Esophagus squamous epithelium (tissue), 5 donors: ENCODE data around the gene RALGAPB. TPM values are rescaled to one million over a fixed set of nuclear protein-coding genes. Genes with fewer than 3 reads are reported as not detected.
"Not testable (repeated sequence)": the region's sequence is repeated elsewhere in the genome, so short reads cannot be mapped to it uniquely, and the experiment has no call there.

ENCODE experiments used
- DNase-seq: peaks from one replicate; lab custom pipeline; 2025; lab: John Stamatoyannopoulos, UW
- H3K27ac ChIP-seq, 4 donors: fragments of 200-600 bp; sonication (generic); one replicate each; pipeline ENCODE4 v1.5.1; 2016 to 2019; ENCODE audit warnings: mild to moderate bottlenecking in 1 of 4
- H3K27me3 ChIP-seq, 4 donors: fragments of 200-600 bp; sonication (generic); 1 replicate in 3 of 4; 2 replicates in 1 of 4; pipeline versions ENCODE4 v1.5.1 to v1.6.0; 2017 to 2021; ENCODE audit warnings: antibody characterized with exemption in 1 of 4
- H3K36me3 ChIP-seq, 3 donors: fragments of 200-600 bp; sonication (generic); one replicate each; pipeline ENCODE4 v1.5.1; 2016 to 2019
- H3K4me1 ChIP-seq, 3 donors: fragments of 200-600 bp; sonication (generic); one replicate each; pipeline ENCODE4 v1.5.1; 2017 to 2019
- H3K4me3 ChIP-seq, 4 donors: fragments of 200-600 bp; sonication (generic); 1 replicate in 3 of 4; 2 replicates in 1 of 4; pipeline ENCODE4 v1.5.1; 2016 to 2019; ENCODE audit warnings: mild to moderate bottlenecking in 2 of 4, moderate library complexity in 1 of 4
- H3K9me3 ChIP-seq, 3 donors: fragments of 200-600 bp; sonication (generic); one replicate each; pipeline ENCODE4 v1.5.1; 2016 to 2019
- CTCF ChIP-seq, 6 experiments: fragments of 450-650 bp in 4 of 6; fragments of 200-600 bp in 2 of 6; sonication (generic) in 2 of 6; IDR thresholded peaks; one replicate each; pipeline ENCODE4 v1.5.1; 2016 to 2019; ENCODE audit warnings: antibody characterized with exemption in 6 of 6, mild to moderate bottlenecking in 4 of 6, moderate library complexity in 4 of 6
- POLR2A ChIP-seq, 4 donors: fragments of 450-650 bp; IDR thresholded peaks; one replicate each; pipeline ENCODE4 v1.6.1; 2017; ENCODE audit warnings: antibody characterized with exemption in 4 of 4, mild to moderate bottlenecking in 4 of 4, moderate library complexity in 3 of 4
- WGBS, 2 donors: methylation state at CpG; one replicate each; pipeline ENCODE4 v1.1.5; 2018; 5-methylcytosine and 5-hydroxymethylcytosine counted together
- intact Hi-C: fragments of 100-400 bp; cut with DNase I; formaldehyde crosslinking; loops from one replicate; pipeline ENCODE4 v1.15.0; 2022
- total RNA-seq, 4 donors: library from RNA; depleted of rRNA; stranded (reverse); fragments of >200 nt; gene quantifications; one replicate each; pipeline ENCODE4 v1.1.0, GENCODE V29; 2016
- donor health status: DM: yes; HTN: yes; CAD: no.

The RALGAPB gene
- total RNA-seq, 4 donors from 2014 or later = 17.4 to 38.5 (median 26.9) TPM

DNA sequence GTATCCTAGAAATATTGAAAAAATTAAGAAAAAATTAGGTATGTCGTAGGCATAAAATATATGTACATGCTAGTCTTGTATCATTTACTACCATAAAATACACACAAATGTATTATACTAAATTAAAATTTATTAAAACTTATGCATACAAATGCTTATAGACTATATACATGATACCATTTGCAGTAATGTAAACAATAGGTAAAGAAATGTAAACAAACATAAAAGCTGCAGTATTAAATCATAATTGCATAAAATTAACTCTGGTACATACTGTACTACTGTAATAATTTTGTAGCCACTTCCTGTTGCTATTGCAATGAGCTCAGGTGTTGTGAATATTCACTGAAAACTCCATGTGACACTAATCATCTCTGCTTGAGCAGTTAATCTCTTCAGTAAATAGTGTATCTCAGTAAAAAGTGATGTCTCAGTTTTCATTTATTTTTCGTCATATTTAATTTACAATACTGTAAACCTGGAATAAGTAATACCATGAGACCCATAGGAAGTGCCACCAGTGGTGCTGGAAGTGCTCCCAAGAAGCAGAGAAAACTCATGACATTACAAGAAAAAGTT, 29.3 kb downstream of the RALGAPB start:
- Histone ChIP-seq H3K4me1 (no peaks in the 10 kb centered on the region), H3K27ac (no peak overlapping the region), H3K9me3 (no peaks in the 10 kb centered on the region), H3K36me3 (peaks cover 5 to 84% (median 14%) of the 10 kb centered on the region in 3 donors), H3K4me3 (no peak overlapping the region), H3K27me3 (no peaks in the 10 kb centered on the region)
- 85 to 93% methylated on average over 2 of the region's 2 CpGs for WGBS, 2 donors
- intact Hi-C loops = no loop called here
- DNase-seq = no peak
- TF ChIP-seq CTCF (IDR thresholded peaks at IDR 0.05) (no peak), POLR2A (IDR thresholded peaks at IDR 0.05) (no peak)

GRCh38 chr20:38504368-38505090, 31.9 kb downstream of the RALGAPB start:
- Histone ChIP-seq H3K9me3 (no peaks in the 10 kb centered on the region), H3K27me3 (no peaks in the 10 kb centered on the region), H3K27ac (no peak overlapping the region), H3K36me3 (peaks cover 0 to 80% (median 16%) of the 10 kb centered on the region in 3 donors), H3K4me3 (no peak overlapping the region), H3K4me1 (no peaks in the 10 kb centered on the region)
- TF ChIP-seq POLR2A (IDR thresholded peaks at IDR 0.05) (no peak), CTCF (IDR thresholded peaks at IDR 0.05) (no peak)
- DNase-seq = no peak
- 87 to 93% methylated on average over 3 of the region's 3 CpGs for WGBS, 2 donors
- intact Hi-C loops = no loop called here

GRCh38 chr20:38505091-38505455, 32.4 kb downstream of the RALGAPB start:
- Histone ChIP-seq H3K4me1 (no peaks in the 10 kb centered on the region), H3K9me3 (no peaks in the 10 kb centered on the region), H3K4me3 (no peak overlapping the region), H3K27ac (no peak overlapping the region), H3K36me3 (peaks cover 0 to 80% (median 16%) of the 10 kb centered on the region in 3 donors), H3K27me3 (no peaks in the 10 kb centered on the region)
- TF ChIP-seq CTCF (IDR thresholded peaks at IDR 0.05) (no peak), POLR2A (IDR thresholded peaks at IDR 0.05) (no peak)
- 95 to 100% methylated on average over 4 of the region's 4 CpGs for WGBS, 2 donors
- DNase-seq = no peak
- intact Hi-C loops = no loop called here

DNA sequence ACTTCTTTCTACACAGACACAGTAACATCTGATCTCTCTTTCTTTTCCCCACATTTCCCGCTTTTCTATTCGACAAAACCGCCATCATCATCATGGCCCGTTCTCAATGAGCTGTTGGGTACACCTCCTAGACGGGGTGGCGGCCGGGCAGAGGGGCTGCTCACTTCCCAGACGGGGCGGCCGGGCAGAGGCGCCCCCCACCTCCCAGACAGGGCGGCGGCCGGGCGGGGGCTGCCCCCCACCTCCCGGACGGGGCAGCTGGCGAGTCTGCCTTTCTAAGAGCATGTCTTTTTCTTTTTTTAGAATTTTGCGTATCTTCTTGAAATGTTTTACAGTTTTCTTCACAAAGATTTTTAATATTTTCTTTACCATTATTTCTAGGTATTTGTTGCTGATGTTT, 39.1 kb downstream of the RALGAPB start:
- intact Hi-C loops, H3K4me1 ChIP-seq, DNase-seq, H3K27me3 ChIP-seq, H3K4me3 ChIP-seq, H3K9me3 ChIP-seq, H3K27ac ChIP-seq: not testable (repeated sequence)
- H3K36me3 ChIP-seq = peaks cover 0 to 78% (median 7%) of the 10 kb centered on the region in 3 donors
- 90 to 97% methylated on average over 10 to 19 of the region's 19 CpGs for WGBS, 2 donors

DNA sequence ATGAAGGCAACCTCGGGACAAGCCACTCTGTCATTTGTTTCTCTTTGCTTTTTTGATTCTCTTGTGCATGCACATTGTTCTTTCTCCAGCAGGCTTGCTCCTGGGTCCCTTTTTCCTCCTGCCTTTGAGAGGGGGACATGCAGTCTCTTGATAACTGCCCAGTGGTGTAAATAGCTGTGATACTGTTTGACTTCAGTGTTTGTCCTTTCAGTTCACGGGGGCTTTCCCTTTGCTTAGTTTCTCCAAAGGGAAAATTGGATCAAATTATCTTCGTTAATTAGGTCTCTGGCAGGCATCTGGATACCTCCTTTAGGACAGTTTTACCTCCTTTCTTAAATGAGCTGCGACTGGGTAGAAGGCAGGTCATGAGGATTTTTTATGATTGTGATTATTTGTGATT, 41.5 kb downstream of the RALGAPB start:
- DNase-seq = no peak
- Histone ChIP-seq H3K27me3 (no peaks in the 10 kb centered on the region), H3K4me3 (no peak overlapping the region), H3K36me3 (peaks cover 0 to 79% (median 3%) of the 10 kb centered on the region in 3 donors), H3K27ac (no peak overlapping the region), H3K9me3 (no peaks in the 10 kb centered on the region), H3K4me1 (no peaks in the 10 kb centered on the region)
- TF ChIP-seq CTCF (IDR thresholded peaks at IDR 0.05) (no peak), POLR2A (IDR thresholded peaks at IDR 0.05) (no peak)
- intact Hi-C loops = no loop called here
- 69 to 92% methylated on average over 4 of the region's 4 CpGs for WGBS, 2 donors
